RWPE1 (cell line): ENCODE results near the gene PIH1D2.

Experiments used
- CTCF ChIA-PET: fragments of 350-600 bp; sonication (Branson Sonifier 250); formaldehyde crosslinking; extraction: SDS; loops from one replicate; lab custom pipeline; 2021; lab: Yijun Ruan, JAX
- POLR2A ChIA-PET: fragments of 400-600 bp; formaldehyde crosslinking; extraction: SDS; loops from one replicate; lab custom pipeline; 2020; ENCODE audit warnings: antibody characterized with exemption; ENCODE audit not compliant: low non-redundant PET; lab: Yijun Ruan, JAX
- DNase-seq: peaks from one replicate; pipeline ENCODE4 v3.0.0; 2012; ENCODE audit warnings: low spot score
- H3K27ac ChIP-seq: fragments of 450-650 bp; 2 replicates; pipeline ENCODE4 v1.5.1; 2017
- CTCF ChIP-seq: fragments of 450-650 bp; conservative IDR thresholded peaks from 2 replicates; pipeline ENCODE4 v1.5.1; 2017; ENCODE audit warnings: low read depth, mild to moderate bottlenecking

Gene PIH1D2

GRCh38 chr11:112087212-112087611, 13.4 kb upstream of the PIH1D2 start:
- POLR2A ChIA-PET: no interaction called here
- H3K27ac ChIP-seq: peak overlapping the region; percentile 72
- DNase-seq: no peak
- TF ChIP-seq CTCF: no peak
- CTCF ChIA-PET: interaction anchor here (0.6 kb wide), 1 partner anchor 135 kb away, joined by 4 read pairs; no protein-coding TSS in a partner anchor

- H3K27ac ChIP-seq: peak within 1 kb of the TSS; percentile 72
- DNase-seq: peak; percentile 96
- ChIA-PET CTCF (interaction anchor here (0.7 kb wide), 1 partner anchor 74 kb away, joined by 3 read pairs; no protein-coding TSS in a partner anchor), POLR2A (interaction anchor here (0.6 kb wide), 1 partner anchor 15 kb away, joined by 4 read pairs; no protein-coding TSS in a partner anchor)
- TF ChIP-seq CTCF: no peak
Observed at GRCh38 chr11:112086422-112087191, 12.8 kb upstream of the PIH1D2 start, which contains the start of the genes SDHD and TIMM8B. TSS of gene SDHD (plus strand) at chr11:112086873. CDS start at chr11:112086908, 35 bp downstream. TSS of gene TIMM8B (minus strand) at chr11:112086756. CDS start at chr11:112086723, 33 bp downstream.

DNA sequence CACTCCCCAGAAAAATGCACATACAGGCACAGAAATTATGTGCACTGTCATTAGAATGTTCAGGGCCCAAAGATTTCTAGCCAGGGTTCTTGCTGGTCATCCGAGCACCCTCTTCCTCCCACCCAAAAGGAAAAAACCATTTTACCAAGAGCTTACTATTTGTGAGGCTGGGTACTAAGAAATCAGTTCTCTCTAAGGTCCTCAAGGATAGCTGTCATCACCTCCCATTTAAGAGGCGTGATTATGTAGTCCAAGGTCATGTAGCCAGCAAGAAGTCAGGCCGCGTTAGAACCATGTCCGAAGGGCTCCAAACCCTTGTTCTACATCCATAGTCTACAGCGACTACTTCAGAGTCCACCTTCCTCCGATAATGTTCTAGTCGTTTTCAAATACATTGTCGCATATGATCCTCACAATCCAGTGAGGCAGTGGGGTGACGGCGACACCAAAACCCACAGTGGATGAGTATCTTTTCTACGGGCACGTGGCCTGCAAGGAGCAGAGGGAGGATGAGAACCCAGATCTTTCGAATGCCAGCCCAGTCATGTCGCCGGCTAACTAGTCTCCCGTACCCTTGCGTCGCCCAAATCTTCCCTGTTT, 12.1 kb upstream of the PIH1D2 start:
- DNase-seq: peak; percentile 44
- CTCF ChIA-PET: interaction anchor here (0.7 kb wide), 1 partner anchor 14 kb away, joined by 3 read pairs; no protein-coding TSS in a partner anchor

GRCh38 chr11:112082729-112083128, 8.9 kb upstream of the PIH1D2 start:
- POLR2A ChIA-PET: no interaction called here
- no peak for DNase-seq
- no peak overlapping the region for H3K27ac ChIP-seq
- TF ChIP-seq CTCF: no peak
- CTCF ChIA-PET: interaction anchor here (0.6 kb wide), 1 partner anchor 130 kb away, joined by 4 read pairs; no protein-coding TSS in a partner anchor

More for the DNA sequence above, 12.1 kb upstream of the PIH1D2 start:
- TF ChIP-seq CTCF: no peak
- POLR2A ChIA-PET: interaction anchor here (0.6 kb wide), 1 partner anchor 16 kb away, joined by 4 read pairs; no protein-coding TSS in a partner anchor
- H3K27ac ChIP-seq: peak overlapping the region; percentile 72

- ChIA-PET POLR2A (no interaction called here), CTCF (no interaction called here)
- no peak overlapping the region for H3K27ac ChIP-seq
- TF ChIP-seq CTCF: no peak
- no peak for DNase-seq
Observed at GRCh38 chr11:112062923-112063322, 10.9 kb downstream of the PIH1D2 start.

- ChIA-PET POLR2A (no interaction called here), CTCF (no interaction called here)
- TF ChIP-seq CTCF: no peak
- no peak overlapping the region for H3K27ac ChIP-seq
- DNase-seq: no peak
Observed at GRCh38 chr11:112058103-112058502, 15.7 kb downstream of the PIH1D2 start.
